GM12865 (cell line): Measurements from ENCODE around the gene USPL1.

Source experiments
- DNase-seq: peaks from one replicate; pipeline ENCODE4 v3.0.0; 2010; ENCODE audit warnings: low read depth
- H3K4me3 ChIP-seq: 2 replicates; pipeline ENCODE4 v1.5.1; 2011; ENCODE audit warnings: mild to moderate bottlenecking, low read depth, low read length, control low read depth
- CTCF ChIP-seq: IDR thresholded peaks from 2 replicates; pipeline ENCODE4 v1.5.1; 2011; ENCODE audit warnings: low read length, control low read depth, low read depth, inconsistent platforms; ENCODE audit not compliant: insufficient read depth; ENCODE audit errors: missing control alignments

Gene USPL1

DNA sequence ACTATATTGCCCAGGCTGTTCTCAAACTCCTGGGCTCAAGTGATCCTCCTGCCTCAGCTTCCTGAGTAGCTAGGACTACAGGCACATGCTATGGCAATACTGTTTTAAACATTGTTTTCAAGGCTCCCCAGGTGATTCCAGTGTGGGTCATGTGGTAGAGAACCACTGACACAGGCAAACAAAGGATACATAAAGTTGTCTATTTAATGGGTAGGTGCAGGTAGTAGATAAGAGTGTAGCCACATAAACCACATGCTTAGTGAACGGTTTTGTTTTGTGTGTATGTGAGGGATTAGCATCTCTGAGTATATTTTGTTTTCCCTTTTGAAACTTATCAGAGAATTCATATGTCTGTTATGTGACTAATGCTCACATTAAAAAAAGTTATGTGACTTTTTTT is 36.7 kb downstream of the USPL1 start:
- no peak for DNase-seq
- no peak for TF ChIP-seq CTCF
- H3K4me3 ChIP-seq: no peak overlapping the region

GRCh38 chr13:30656178-30656577 is 38.5 kb downstream of the USPL1 start:
- no peak overlapping the region for H3K4me3 ChIP-seq
- TF ChIP-seq CTCF: no peak
- DNase-seq: no peak

- TF ChIP-seq CTCF: no peak
- H3K4me3 ChIP-seq: no peak overlapping the region
- DNase-seq: no peak
Measured at GRCh38 chr13:30659980-30660379, 42.3 kb downstream of the USPL1 start.

- TF ChIP-seq CTCF: no peak
- H3K4me3 ChIP-seq: no peak overlapping the region
- no peak for DNase-seq
Measured at GRCh38 chr13:30660796-30661195, 43.1 kb downstream of the USPL1 start.

GRCh38 chr13:30664689-30665275 is 47.1 kb downstream of the USPL1 start:
- DNase-seq: no peak
- TF ChIP-seq CTCF: no peak
- H3K4me3 ChIP-seq: no peak overlapping the region

DNA sequence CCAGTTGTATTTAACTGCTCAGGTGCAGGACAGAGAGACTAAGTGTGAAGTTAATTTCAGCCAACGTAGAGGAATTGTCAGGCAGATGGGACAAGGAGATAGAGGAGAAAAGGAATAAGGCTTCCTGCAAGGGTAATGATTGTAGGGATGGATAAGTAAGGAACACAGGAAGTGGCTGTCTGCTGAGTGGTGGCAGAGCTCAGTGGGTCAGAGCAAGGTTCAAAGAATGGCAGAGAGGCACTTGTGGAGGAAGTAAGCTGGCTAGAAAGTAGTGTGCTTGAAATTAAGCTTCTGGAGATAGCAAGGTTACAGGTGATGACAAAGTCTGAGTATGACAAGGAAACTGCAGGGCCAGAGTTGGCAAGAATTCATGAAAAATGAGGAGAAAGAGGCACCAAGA is 47.9 kb downstream of the USPL1 start:
- TF ChIP-seq CTCF: no peak
- H3K4me3 ChIP-seq: no peak overlapping the region
- DNase-seq: no peak

- H3K4me3 ChIP-seq: no peak overlapping the region
- no peak for DNase-seq
- no peak for TF ChIP-seq CTCF
Measured at GRCh38 chr13:30666113-30666512, 48.4 kb downstream of the USPL1 start.
